SK-N-SH treated with all-trans-retinoic acid at 6 μM for 48 hours (cell line): ENCODE data around the gene NME7.

ENCODE experiments used
- ARNTL ChIP-seq: fragments of 450-650 bp; formaldehyde crosslinking; IDR thresholded peaks from 2 replicates; pipeline ENCODE4 v1.5.0; 2020; ENCODE audit warnings: low read depth, mild to moderate bottlenecking, moderate library complexity, borderline replicate concordance
- OSR1 ChIP-seq: fragments of 250-450 bp; sonication (Bioruptor Pico); IDR thresholded peaks from 2 replicates; pipeline ENCODE4 v1.8.0; 2022; ENCODE audit warnings: moderate library complexity, mild to moderate bottlenecking, inconsistent platforms
- TCF4 ChIP-seq: fragments of 250-450 bp; sonication (Bioruptor Pico); IDR thresholded peaks from 2 replicates; pipeline ENCODE4 v1.8.0; 2021; ENCODE audit warnings: mild to moderate bottlenecking, moderate library complexity, borderline replicate concordance
- ZFP30 ChIP-seq: fragments of 450-650 bp; formaldehyde crosslinking; IDR thresholded peaks from 2 replicates; pipeline ENCODE4 v1.5.0; 2022; ENCODE audit warnings: mild to moderate bottlenecking, moderate library complexity
- TF ChIP-seq, protein P1 (sequence below): fragments of 250-450 bp; sonication (Bioruptor Pico); IDR thresholded peaks from 2 replicates; pipeline ENCODE4 v1.8.0; 2020; ENCODE audit warnings: mild to moderate bottlenecking, moderate library complexity, borderline replicate concordance
- TF ChIP-seq, protein P2 (sequence below): fragments of 250-450 bp; sonication (Bioruptor Pico); IDR thresholded peaks from 2 replicates; pipeline ENCODE4 v1.5.1; 2021; ENCODE audit warnings: mild to moderate bottlenecking, moderate library complexity
- TF ChIP-seq, protein P3 (sequence below): fragments of 250-450 bp; sonication (Bioruptor Pico); IDR thresholded peaks from 2 replicates; pipeline ENCODE4 v1.5.1; 2020; ENCODE audit warnings: low read depth, mild to moderate bottlenecking, moderate library complexity
- TF ChIP-seq, protein P4 (sequence below): fragments of 250-450 bp; sonication (Bioruptor Pico); IDR thresholded peaks from 2 replicates; pipeline ENCODE4 v1.8.0; 2021; ENCODE audit warnings: low read depth, mild to moderate bottlenecking, moderate library complexity, borderline replicate concordance

DNA sequence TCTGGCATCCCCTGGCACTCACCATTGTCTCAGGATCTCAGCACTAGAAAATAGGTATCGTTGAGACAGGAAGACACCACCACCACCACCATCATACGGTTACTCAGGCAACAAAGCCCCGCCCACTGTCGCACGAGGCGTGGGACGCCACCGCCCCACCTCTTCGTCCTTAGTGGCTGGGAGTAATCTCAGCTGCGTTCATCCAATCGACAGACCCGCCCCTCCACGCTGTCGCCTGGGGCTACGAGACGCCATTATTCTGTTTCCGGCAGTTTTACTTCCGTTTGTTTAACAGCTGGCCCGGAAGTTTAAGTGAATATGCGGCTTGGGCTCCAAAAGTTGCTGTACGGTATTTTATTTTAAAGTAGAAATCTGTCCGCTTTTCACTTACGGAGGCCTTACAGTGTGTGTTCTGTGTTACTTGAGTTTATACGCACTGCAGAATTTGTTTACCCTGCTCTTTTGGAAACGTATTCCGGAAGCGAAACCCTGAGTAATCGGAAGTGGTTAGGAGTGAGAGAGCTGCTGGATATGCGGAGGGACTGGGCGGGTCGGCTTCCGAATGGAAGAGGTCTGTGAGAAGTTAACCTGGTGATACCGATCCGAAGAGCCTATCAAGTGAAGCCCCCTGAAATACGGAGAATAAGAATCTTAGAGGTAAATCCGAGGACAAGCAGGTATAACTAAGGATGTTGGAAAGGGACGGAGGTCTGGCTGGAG lies at the start of gene NME7, which contains the start of gene BLZF1:
- TF ChIP-seq, protein P1, sequence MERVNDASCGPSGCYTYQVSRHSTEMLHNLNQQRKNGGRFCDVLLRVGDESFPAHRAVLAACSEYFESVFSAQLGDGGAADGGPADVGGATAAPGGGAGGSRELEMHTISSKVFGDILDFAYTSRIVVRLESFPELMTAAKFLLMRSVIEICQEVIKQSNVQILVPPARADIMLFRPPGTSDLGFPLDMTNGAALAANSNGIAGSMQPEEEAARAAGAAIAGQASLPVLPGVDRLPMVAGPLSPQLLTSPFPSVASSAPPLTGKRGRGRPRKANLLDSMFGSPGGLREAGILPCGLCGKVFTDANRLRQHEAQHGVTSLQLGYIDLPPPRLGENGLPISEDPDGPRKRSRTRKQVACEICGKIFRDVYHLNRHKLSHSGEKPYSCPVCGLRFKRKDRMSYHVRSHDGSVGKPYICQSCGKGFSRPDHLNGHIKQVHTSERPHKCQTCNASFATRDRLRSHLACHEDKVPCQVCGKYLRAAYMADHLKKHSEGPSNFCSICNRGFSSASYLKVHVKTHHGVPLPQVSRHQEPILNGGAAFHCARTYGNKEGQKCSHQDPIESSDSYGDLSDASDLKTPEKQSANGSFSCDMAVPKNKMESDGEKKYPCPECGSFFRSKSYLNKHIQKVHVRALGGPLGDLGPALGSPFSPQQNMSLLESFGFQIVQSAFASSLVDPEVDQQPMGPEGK (CRISPR knock-in tag): no peak
- TF ChIP-seq ARNTL (CRISPR knock-in tag) (no peak), ZFP30 (CRISPR knock-in tag) (no peak), TCF4 (CRISPR knock-in tag) (no peak), OSR1 (no peak)
- TF ChIP-seq, protein P2, sequence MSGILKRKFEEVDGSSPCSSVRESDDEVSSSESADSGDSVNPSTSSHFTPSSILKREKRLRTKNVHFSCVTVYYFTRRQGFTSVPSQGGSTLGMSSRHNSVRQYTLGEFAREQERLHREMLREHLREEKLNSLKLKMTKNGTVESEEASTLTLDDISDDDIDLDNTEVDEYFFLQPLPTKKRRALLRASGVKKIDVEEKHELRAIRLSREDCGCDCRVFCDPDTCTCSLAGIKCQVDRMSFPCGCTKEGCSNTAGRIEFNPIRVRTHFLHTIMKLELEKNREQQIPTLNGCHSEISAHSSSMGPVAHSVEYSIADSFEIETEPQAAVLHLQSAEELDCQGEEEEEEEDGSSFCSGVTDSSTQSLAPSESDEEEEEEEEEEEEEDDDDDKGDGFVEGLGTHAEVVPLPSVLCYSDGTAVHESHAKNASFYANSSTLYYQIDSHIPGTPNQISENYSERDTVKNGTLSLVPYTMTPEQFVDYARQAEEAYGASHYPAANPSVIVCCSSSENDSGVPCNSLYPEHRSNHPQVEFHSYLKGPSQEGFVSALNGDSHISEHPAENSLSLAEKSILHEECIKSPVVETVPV: no peak
- TF ChIP-seq, protein P3, sequence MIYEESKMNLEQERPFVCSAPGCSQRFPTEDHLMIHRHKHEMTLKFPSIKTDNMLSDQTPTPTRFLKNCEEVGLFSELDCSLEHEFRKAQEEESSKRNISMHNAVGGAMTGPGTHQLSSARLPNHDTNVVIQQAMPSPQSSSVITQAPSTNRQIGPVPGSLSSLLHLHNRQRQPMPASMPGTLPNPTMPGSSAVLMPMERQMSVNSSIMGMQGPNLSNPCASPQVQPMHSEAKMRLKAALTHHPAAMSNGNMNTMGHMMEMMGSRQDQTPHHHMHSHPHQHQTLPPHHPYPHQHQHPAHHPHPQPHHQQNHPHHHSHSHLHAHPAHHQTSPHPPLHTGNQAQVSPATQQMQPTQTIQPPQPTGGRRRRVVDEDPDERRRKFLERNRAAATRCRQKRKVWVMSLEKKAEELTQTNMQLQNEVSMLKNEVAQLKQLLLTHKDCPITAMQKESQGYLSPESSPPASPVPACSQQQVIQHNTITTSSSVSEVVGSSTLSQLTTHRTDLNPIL (CRISPR knock-in tag): no peak
- TF ChIP-seq, protein P4, sequence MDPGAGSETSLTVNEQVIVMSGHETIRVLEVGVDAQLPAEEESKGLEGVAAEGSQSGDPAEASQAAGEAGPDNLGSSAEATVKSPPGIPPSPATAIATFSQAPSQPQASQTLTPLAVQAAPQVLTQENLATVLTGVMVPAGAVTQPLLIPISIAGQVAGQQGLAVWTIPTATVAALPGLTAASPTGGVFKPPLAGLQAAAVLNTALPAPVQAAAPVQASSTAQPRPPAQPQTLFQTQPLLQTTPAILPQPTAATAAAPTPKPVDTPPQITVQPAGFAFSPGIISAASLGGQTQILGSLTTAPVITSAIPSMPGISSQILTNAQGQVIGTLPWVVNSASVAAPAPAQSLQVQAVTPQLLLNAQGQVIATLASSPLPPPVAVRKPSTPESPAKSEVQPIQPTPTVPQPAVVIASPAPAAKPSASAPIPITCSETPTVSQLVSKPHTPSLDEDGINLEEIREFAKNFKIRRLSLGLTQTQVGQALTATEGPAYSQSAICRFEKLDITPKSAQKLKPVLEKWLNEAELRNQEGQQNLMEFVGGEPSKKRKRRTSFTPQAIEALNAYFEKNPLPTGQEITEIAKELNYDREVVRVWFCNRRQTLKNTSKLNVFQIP: no peak
